ENCODE results near the gene TAS2R40.

GRCh38 chr7:143265017-143265693, 43.3 kb downstream of the TAS2R40 start:
- TF ChIP-seq GATA2 (IDR thresholded peaks at IDR 0.05; ENCODE audit: low read depth, low read length), result no peak
- no peak for TF ChIP-seq GATA3 (IDR thresholded peaks at IDR 0.05; ENCODE audit: low read depth, low read length)

All from SH-SY5Y (cell line).